Neural progenitor cell (in vitro differentiated cells): Measurements from ENCODE around the gene EEF1AKMT4. TPM values are rescaled to one million over a fixed set of nuclear protein-coding genes. Genes with fewer than 3 reads are reported as not detected.
A peak's percentile ranks its signal among the peaks of the same experiment; 100 is the strongest.

Source experiments
- DNase-seq: peaks from one replicate; pipeline ENCODE4 v3.0.0-alpha.2; 2016; ENCODE audit warnings: low spot score
- H2AFZ ChIP-seq: fragments of 200-600 bp; sonication (generic); replicated peaks from 2 replicates; pipeline ENCODE4 v1.6.1; 2016; ENCODE audit warnings: antibody characterized with exemption
- H3F3A ChIP-seq: fragments of 200-600 bp; sonication (generic); 2 replicates; pipeline ENCODE4 v1.6.1; 2016; ENCODE audit warnings: antibody characterized with exemption, low read depth
- H3K27ac ChIP-seq: fragments of 200-600 bp; sonication (generic); 2 replicates; pipeline ENCODE4 v1.5.1; 2016; ENCODE audit warnings: mild to moderate bottlenecking
- H3K27me3 ChIP-seq: fragments of 200-600 bp; sonication (generic); 2 replicates; pipeline ENCODE4 v1.6.1; 2016; ENCODE audit warnings: mild to moderate bottlenecking, moderate library complexity
- H3K36me3 ChIP-seq: fragments of 200-600 bp; sonication (generic); 2 replicates; pipeline ENCODE4 v1.5.1; 2016
- H3K4me1 ChIP-seq: fragments of 200-600 bp; sonication (generic); 2 replicates; pipeline ENCODE4 v1.6.1; 2016; ENCODE audit warnings: mixed run types
- H3K4me2 ChIP-seq: fragments of 200-600 bp; sonication (generic); 2 replicates; pipeline ENCODE4 v1.6.1; 2016
- H3K4me3 ChIP-seq: fragments of 200-600 bp; sonication (generic); 2 replicates; pipeline ENCODE4 v1.5.1; 2016
- H3K79me2 ChIP-seq: fragments of 200-600 bp; sonication (generic); 2 replicates; pipeline ENCODE4 v1.6.1; 2016; ENCODE audit warnings: low read depth
- H3K9ac ChIP-seq: fragments of 200-600 bp; sonication (generic); 2 replicates; pipeline ENCODE4 v1.6.1; 2016
- H3K9me3 ChIP-seq: fragments of 200-600 bp; sonication (generic); 2 replicates; pipeline ENCODE4 v1.5.1; 2016; ENCODE audit warnings: low read depth
- H4K20me1 ChIP-seq: fragments of 200-600 bp; sonication (generic); 2 replicates; pipeline ENCODE4 v1.6.1; 2016; ENCODE audit warnings: low read depth
- H3K27ac Mint-ChIP-seq: 3 replicates; pipeline ENCODE4 v1.8.0; 2021; ENCODE audit warnings: mixed read lengths
- H3K27me3 Mint-ChIP-seq: 2 replicates; pipeline ENCODE4 v1.8.0; 2022; ENCODE audit warnings: low read depth, mild to moderate bottlenecking, inconsistent platforms, moderate library complexity, mixed read lengths; ENCODE audit not compliant: insufficient read depth
- H3K36me3 Mint-ChIP-seq: 3 replicates; pipeline ENCODE4 v1.8.0; 2021; ENCODE audit warnings: mixed read lengths
- H3K4me1 Mint-ChIP-seq: 3 replicates; pipeline ENCODE4 v1.8.0; 2021; ENCODE audit warnings: mixed read lengths
- H3K4me3 Mint-ChIP-seq: 3 replicates; pipeline ENCODE4 v1.8.0; 2021; ENCODE audit warnings: mild to moderate bottlenecking, moderate library complexity, mixed read lengths
- H3K9me3 Mint-ChIP-seq: 3 replicates; pipeline ENCODE4 v1.8.0; 2020; ENCODE audit warnings: mixed read lengths
- EZH2 ChIP-seq: fragments of 200-600 bp; sonication (generic); IDR thresholded peaks from 2 replicates; pipeline ENCODE4 v1.6.1; 2017; ENCODE audit warnings: antibody characterized with exemption, mild to moderate bottlenecking, moderate library complexity
- EZH2phosphoT487 ChIP-seq: fragments of 200-600 bp; sonication (generic); IDR thresholded peaks from 2 replicates; pipeline ENCODE4 v1.6.1; 2017; ENCODE audit warnings: antibody characterized with exemption
- total RNA-seq: library from RNA; depleted of rRNA; stranded (reverse); fragments of >200 nt; gene quantifications from 2 replicates; pipeline ENCODE4 v1.2.3, GENCODE V29; 2015; ENCODE audit warnings: low replicate concordance
- TF ChIP-seq, protein P1 (sequence below): fragments of 200-600 bp; sonication (generic); IDR thresholded peaks from 2 replicates; pipeline ENCODE4 v1.5.1; 2017; ENCODE audit warnings: antibody characterized with exemption, mild to moderate bottlenecking

EEF1AKMT4 gene
- total RNA-seq, 1 donor from 2014 or later, result 3.7 TPM

DNA sequence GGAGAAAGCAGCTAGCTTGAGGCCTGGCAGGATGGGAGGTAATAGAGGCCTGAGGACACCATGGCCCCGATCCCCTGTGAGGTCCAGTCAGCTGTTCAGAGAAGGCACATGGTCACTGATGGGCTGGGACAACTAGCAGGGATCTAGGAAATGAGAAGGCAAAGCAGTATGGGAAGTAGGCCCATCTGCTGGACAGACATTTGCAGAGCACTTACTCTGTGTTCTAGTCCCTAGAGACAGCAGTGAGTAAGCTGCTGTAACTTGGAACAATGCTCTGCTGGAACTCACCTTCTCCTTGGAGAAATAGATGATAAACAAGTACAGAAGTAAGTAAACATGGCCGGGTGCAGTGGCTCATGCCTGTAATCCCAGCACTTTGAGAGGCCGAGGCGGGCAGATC is 33.5 kb downstream of the EEF1AKMT4 start:
- peaks cover 7% of the 10 kb centered on the region for H3K27me3 ChIP-seq
- Mint-ChIP-seq H3K9me3 (no peaks in the 10 kb centered on the region), H3K36me3 (no peaks in the 10 kb centered on the region), H3K4me1 (peaks cover 6% of the 10 kb centered on the region), H3K4me3 (no peak overlapping the region), H3K27ac (no peak overlapping the region), H3K27me3 (peaks cover 25% of the 10 kb centered on the region)
- H2AFZ ChIP-seq, result no peak overlapping the region
- H3K9ac ChIP-seq, result no peak overlapping the region
- no peak overlapping the region for H3K4me3 ChIP-seq
- no peaks in the 10 kb centered on the region for H3K9me3 ChIP-seq
- H3K4me2 ChIP-seq, result no peak overlapping the region
- no peaks in the 10 kb centered on the region for H3K4me1 ChIP-seq
- no peaks in the 10 kb centered on the region for H4K20me1 ChIP-seq
- TF ChIP-seq EZH2 (no peak), EZH2phosphoT487 (no peak)
- TF ChIP-seq, protein P1, sequence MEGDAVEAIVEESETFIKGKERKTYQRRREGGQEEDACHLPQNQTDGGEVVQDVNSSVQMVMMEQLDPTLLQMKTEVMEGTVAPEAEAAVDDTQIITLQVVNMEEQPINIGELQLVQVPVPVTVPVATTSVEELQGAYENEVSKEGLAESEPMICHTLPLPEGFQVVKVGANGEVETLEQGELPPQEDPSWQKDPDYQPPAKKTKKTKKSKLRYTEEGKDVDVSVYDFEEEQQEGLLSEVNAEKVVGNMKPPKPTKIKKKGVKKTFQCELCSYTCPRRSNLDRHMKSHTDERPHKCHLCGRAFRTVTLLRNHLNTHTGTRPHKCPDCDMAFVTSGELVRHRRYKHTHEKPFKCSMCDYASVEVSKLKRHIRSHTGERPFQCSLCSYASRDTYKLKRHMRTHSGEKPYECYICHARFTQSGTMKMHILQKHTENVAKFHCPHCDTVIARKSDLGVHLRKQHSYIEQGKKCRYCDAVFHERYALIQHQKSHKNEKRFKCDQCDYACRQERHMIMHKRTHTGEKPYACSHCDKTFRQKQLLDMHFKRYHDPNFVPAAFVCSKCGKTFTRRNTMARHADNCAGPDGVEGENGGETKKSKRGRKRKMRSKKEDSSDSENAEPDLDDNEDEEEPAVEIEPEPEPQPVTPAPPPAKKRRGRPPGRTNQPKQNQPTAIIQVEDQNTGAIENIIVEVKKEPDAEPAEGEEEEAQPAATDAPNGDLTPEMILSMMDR, result no peak
- H3F3A ChIP-seq, result no peaks in the 10 kb centered on the region
- DNase-seq, result no peak
- no peaks in the 10 kb centered on the region for H3K79me2 ChIP-seq
- no peak overlapping the region for H3K27ac ChIP-seq
- no peaks in the 10 kb centered on the region for H3K36me3 ChIP-seq

DNA sequence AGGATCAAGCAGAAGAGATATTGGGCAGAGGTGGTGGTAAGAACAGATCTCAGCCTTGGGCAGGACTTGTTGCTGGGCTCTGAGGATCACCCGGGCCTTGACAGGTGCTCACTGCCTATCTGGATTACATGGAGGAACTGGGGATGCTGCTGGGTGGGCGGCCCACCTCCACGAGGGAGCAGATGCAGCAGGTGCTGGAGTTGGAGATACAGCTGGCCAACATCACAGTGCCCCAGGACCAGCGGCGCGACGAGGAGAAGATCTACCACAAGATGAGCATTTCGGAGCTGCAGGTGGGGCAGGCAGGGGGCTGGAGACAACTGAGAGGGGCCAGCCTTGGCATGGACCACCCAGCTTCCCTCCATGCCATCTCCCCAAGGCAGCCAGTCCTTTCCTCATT is 34.2 kb downstream of the EEF1AKMT4 start:
- Histone ChIP-seq H3K4me2 (no peak overlapping the region), H3K9ac (no peak overlapping the region), H3K9me3 (no peaks in the 10 kb centered on the region), H3K27me3 (peaks cover 7% of the 10 kb centered on the region), H3K4me3 (no peak overlapping the region), H3K4me1 (no peaks in the 10 kb centered on the region), H4K20me1 (no peaks in the 10 kb centered on the region), H3K36me3 (no peaks in the 10 kb centered on the region), H3K27ac (no peak overlapping the region), H2AFZ (no peak overlapping the region), H3F3A (no peaks in the 10 kb centered on the region), H3K79me2 (no peaks in the 10 kb centered on the region)
- peaks cover 20% of the 10 kb centered on the region for H3K27me3 Mint-ChIP-seq
- no peak overlapping the region for H3K27ac Mint-ChIP-seq
- H3K4me1 Mint-ChIP-seq, result peaks cover 6% of the 10 kb centered on the region
- TF ChIP-seq EZH2, result no peak
- TF ChIP-seq, protein P1, result no peak
- no peak for TF ChIP-seq EZH2phosphoT487
- H3K36me3 Mint-ChIP-seq, result no peaks in the 10 kb centered on the region
- no peaks in the 10 kb centered on the region for H3K9me3 Mint-ChIP-seq
- H3K4me3 Mint-ChIP-seq, result no peak overlapping the region
- DNase-seq, result no peak

DNA sequence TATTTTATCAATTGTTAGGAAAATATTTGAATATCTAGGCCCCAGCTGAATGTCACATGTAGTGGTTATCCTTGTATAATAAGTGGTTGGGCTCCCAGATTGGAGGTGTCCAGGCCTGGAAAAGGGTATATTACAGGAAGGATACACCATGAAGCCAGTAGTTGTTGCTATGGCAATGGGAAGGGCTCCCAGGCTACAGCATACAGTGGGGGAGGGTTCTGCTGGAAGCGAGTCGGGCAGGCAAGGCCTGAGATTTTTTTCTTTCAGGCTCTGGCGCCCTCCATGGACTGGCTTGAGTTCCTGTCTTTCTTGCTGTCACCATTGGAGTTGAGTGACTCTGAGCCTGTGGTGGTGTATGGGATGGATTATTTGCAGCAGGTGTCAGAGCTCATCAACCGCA is 35.2 kb downstream of the EEF1AKMT4 start:
- no peak overlapping the region for H3K27ac Mint-ChIP-seq
- H3K4me3 Mint-ChIP-seq, result peak overlapping the region; percentile 7

More for the DNA sequence above, 35.2 kb downstream of the EEF1AKMT4 start:
- Mint-ChIP-seq H3K9me3 (no peaks in the 10 kb centered on the region), H3K27me3 (peaks cover 19% of the 10 kb centered on the region), H3K36me3 (no peaks in the 10 kb centered on the region), H3K4me1 (peaks cover 6% of the 10 kb centered on the region)
- Histone ChIP-seq H3K36me3 (no peaks in the 10 kb centered on the region), H2AFZ (no peak overlapping the region), H4K20me1 (no peaks in the 10 kb centered on the region), H3K27ac (no peak overlapping the region), H3F3A (no peaks in the 10 kb centered on the region), H3K4me3 (no peak overlapping the region), H3K4me2 (no peak overlapping the region), H3K79me2 (no peaks in the 10 kb centered on the region), H3K9me3 (no peaks in the 10 kb centered on the region), H3K27me3 (peaks cover 6% of the 10 kb centered on the region), H3K9ac (no peak overlapping the region), H3K4me1 (no peaks in the 10 kb centered on the region)
- no peak for TF ChIP-seq EZH2
- TF ChIP-seq EZH2phosphoT487, result no peak
- TF ChIP-seq, protein P1, result peak; percentile 70
- DNase-seq, result peak; percentile 88
